Natural killer cell (primary cell): Measurements from ENCODE around the gene PSME2. TPM values are rescaled to one million over a fixed set of nuclear protein-coding genes. Genes with fewer than 3 reads are reported as not detected.

Experiments used
- ATAC-seq, 3 donors: fragments of 150-1000 bp in 2 of 3; fragments of 200-7000 bp in 1 of 3; cut with Tn5 transposase; 1 replicate in 1 of 3; 2 replicates in 2 of 3; pipeline ENCODE4 v1.10.0; 2021; ENCODE audit warnings: mild to moderate bottlenecking in 2 of 3, moderate library complexity in 2 of 3
- DNase-seq, 2 donors: peaks; one replicate each; pipeline versions ENCODE4 v3.0.0 to v3.0.0-alpha.2; 2013 to 2021; ENCODE audit warnings: mixed read lengths in 1 of 2
- H3K27ac ChIP-seq: one replicate; pipeline ENCODE4 v1.5.1; 2013; ENCODE audit warnings: mild to moderate bottlenecking, low read length
- H3K27me3 ChIP-seq: one replicate; pipeline ENCODE4 v1.6.1; 2013; ENCODE audit warnings: low read length; ENCODE audit not compliant: control insufficient read depth, insufficient read depth
- H3K36me3 ChIP-seq: one replicate; pipeline ENCODE4 v1.6.1; 2013; ENCODE audit warnings: low read length; ENCODE audit not compliant: control insufficient read depth, insufficient read depth
- H3K4me1 ChIP-seq: one replicate; pipeline ENCODE4 v1.6.1; 2013; ENCODE audit warnings: low read length; ENCODE audit not compliant: control insufficient read depth, insufficient read depth
- H3K4me3 ChIP-seq: one replicate; pipeline ENCODE4 v1.5.1; 2013; ENCODE audit warnings: low read length
- H3K9me3 ChIP-seq: one replicate; pipeline ENCODE4 v1.6.1; 2013; ENCODE audit warnings: low read length; ENCODE audit not compliant: control insufficient read depth, insufficient read depth
- H3K27ac Mint-ChIP-seq, 2 donors: one replicate each; pipeline ENCODE4 v1.8.0; 2022; ENCODE audit warnings: mild to moderate bottlenecking in 2 of 2, mixed read lengths in 2 of 2, moderate library complexity in 1 of 2
- H3K27me3 Mint-ChIP-seq, 2 donors: one replicate each; pipeline ENCODE4 v1.8.0; 2022; ENCODE audit warnings: low read depth in 2 of 2, mixed read lengths in 2 of 2
- H3K36me3 Mint-ChIP-seq: one replicate; pipeline ENCODE4 v1.8.0; 2022; ENCODE audit warnings: mixed read lengths
- H3K4me1 Mint-ChIP-seq, 2 donors: one replicate each; pipeline ENCODE4 v1.8.0; 2022; ENCODE audit warnings: mixed read lengths in 2 of 2
- H3K4me3 Mint-ChIP-seq: one replicate; pipeline ENCODE4 v1.8.0; 2022; ENCODE audit warnings: mild to moderate bottlenecking, moderate library complexity, mixed read lengths
- H3K9me3 Mint-ChIP-seq, 2 donors: one replicate each; pipeline ENCODE4 v1.8.0; 2022; ENCODE audit warnings: mixed read lengths in 2 of 2
- WGBS: methylation state at CpG from one replicate; pipeline ENCODE4 v1.1.7; 2013; ENCODE audit warnings: missing lambda C conversion rate; ENCODE audit not compliant: insufficient coverage; 5-methylcytosine and 5-hydroxymethylcytosine counted together
- intact Hi-C: fragments of 100-400 bp; cut with micrococcal nuclease; formaldehyde crosslinking; loops from one replicate; pipeline ENCODE4 v1.14.2; 2022
- total RNA-seq, 4 donors: library from RNA; stranded (reverse); fragments of 120-200 nt in 1 of 4; gene quantifications; one replicate each; pipeline versions ENCODE4 v1.2.3 to v1.2.4, GENCODE V29; 2013 to 2022
- TF ChIP-seq, protein P1 (sequence below): fragments of 200-600 bp; IDR thresholded peaks from one replicate; pipeline ENCODE4 v1.8.0; 2022; ENCODE audit warnings: antibody characterized with exemption

PSME2 gene
- total RNA-seq, 3 donors from 2014 or later (not counting 1 experiment from before 2014, with no cell fraction given), result 193 to 237 (median 234) TPM

- no peak for ATAC-seq
- DNase-seq, result no peak
- 96% methylated on average over 16 of the region's 16 CpGs for WGBS
These were observed 48.0 kb downstream of the PSME2 start for GRCh38 chr14:24098229-24098926.

DNA sequence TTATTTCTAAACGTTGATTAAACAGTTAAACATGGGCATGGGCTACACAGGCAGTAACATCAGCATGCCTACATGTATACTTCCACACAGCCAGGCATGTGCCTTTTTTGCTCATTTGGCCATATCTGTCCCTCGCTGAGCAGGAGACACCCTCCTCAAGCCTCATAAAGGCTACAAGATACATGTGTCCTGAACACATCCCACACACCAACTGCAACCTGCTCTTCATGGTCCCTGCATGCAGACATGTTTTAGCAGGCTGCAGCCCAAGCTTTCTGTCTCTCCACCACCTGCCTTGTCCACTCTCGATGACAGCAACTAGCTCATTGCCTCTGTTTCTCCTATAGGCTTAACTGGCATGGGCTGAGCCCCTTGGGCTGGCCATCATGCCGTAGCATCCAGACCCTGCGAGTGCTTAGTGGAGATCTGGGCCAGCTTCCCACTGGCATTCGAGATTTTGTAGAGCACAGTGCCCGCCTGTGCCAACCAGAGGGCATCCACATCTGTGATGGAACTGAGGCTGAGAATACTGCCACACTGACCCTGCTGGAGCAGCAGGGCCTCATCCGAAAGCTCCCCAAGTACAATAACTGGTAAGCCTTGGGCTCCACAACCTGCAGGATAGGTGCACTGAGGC lies 49.7 kb downstream of the PSME2 start:
- Mint-ChIP-seq H3K36me3 (no peaks in the 10 kb centered on the region), H3K4me1 (peaks cover 20 to 33% of the 10 kb centered on the region in 2 donors), H3K27ac (peak overlapping the region in 1 of 2 donors; percentile 56), H3K9me3 (no peaks in the 10 kb centered on the region), H3K27me3 (no peaks in the 10 kb centered on the region), H3K4me3 (peak overlapping the region; percentile 22)
- Histone ChIP-seq H3K4me1 (peaks cover 22% of the 10 kb centered on the region), H3K4me3 (no peak overlapping the region), H3K9me3 (no peaks in the 10 kb centered on the region), H3K27me3 (no peaks in the 10 kb centered on the region), H3K27ac (no peak overlapping the region), H3K36me3 (peaks cover 10% of the 10 kb centered on the region)
- intact Hi-C loops, result no loop called here
- WGBS, result 97% methylated on average over 8 of the region's 8 CpGs
- DNase-seq, result no peak
- ATAC-seq, result no peak
- TF ChIP-seq, protein P1, sequence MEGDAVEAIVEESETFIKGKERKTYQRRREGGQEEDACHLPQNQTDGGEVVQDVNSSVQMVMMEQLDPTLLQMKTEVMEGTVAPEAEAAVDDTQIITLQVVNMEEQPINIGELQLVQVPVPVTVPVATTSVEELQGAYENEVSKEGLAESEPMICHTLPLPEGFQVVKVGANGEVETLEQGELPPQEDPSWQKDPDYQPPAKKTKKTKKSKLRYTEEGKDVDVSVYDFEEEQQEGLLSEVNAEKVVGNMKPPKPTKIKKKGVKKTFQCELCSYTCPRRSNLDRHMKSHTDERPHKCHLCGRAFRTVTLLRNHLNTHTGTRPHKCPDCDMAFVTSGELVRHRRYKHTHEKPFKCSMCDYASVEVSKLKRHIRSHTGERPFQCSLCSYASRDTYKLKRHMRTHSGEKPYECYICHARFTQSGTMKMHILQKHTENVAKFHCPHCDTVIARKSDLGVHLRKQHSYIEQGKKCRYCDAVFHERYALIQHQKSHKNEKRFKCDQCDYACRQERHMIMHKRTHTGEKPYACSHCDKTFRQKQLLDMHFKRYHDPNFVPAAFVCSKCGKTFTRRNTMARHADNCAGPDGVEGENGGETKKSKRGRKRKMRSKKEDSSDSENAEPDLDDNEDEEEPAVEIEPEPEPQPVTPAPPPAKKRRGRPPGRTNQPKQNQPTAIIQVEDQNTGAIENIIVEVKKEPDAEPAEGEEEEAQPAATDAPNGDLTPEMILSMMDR, result no peak

More at GRCh38 chr14:24098229-24098926, 48.0 kb downstream of the PSME2 start:
- TF ChIP-seq, protein P1, result no peak
- H3K9me3 ChIP-seq, result no peaks in the 10 kb centered on the region
- H3K4me1 ChIP-seq, result peaks cover 20% of the 10 kb centered on the region
- H3K27ac ChIP-seq, result no peak overlapping the region
- Mint-ChIP-seq H3K36me3 (no peaks in the 10 kb centered on the region), H3K4me3 (no peak overlapping the region), H3K4me1 (peaks cover 17 to 27% of the 10 kb centered on the region in 2 donors), H3K27me3 (no peaks in the 10 kb centered on the region), H3K27ac (no peak overlapping the region), H3K9me3 (no peaks in the 10 kb centered on the region)
- H3K36me3 ChIP-seq, result peaks cover 13% of the 10 kb centered on the region
- no peak overlapping the region for H3K4me3 ChIP-seq
- intact Hi-C loops, result no loop called here
- H3K27me3 ChIP-seq, result no peaks in the 10 kb centered on the region

- Histone ChIP-seq H3K4me1 (peaks cover 25% of the 10 kb centered on the region), H3K4me3 (peak overlapping the region; percentile 78), H3K27ac (peak overlapping the region; percentile 90), H3K27me3 (no peaks in the 10 kb centered on the region), H3K36me3 (peaks cover 10% of the 10 kb centered on the region), H3K9me3 (no peaks in the 10 kb centered on the region)
- Mint-ChIP-seq H3K36me3 (no peaks in the 10 kb centered on the region), H3K4me1 (peaks cover 20 to 37% of the 10 kb centered on the region in 2 donors), H3K9me3 (no peaks in the 10 kb centered on the region), H3K27me3 (no peaks in the 10 kb centered on the region), H3K27ac (peak overlapping the region; percentile 89 to 96), H3K4me3 (peak overlapping the region; percentile 98)
- DNase-seq (peak in 1 of 2 donors; percentile 51), ATAC-seq (peak in 2 of 3 donors; percentile 7 to 8)
- intact Hi-C loops, result loop anchor here (2.0 kb wide), 1 partner anchor 13 kb away; no protein-coding TSS in a partner anchor
- TF ChIP-seq, protein P1, result no peak
- WGBS, result 38% methylated on average over 11 of the region's 12 CpGs
These were observed 50.9 kb downstream of the PSME2 start for GRCh38 chr14:24095271-24096068.
